Activated naive CD4-positive, alpha-beta T cell treated with anti-CD3 and anti-CD28 coated beads, Interleukin-2, amount 10 ng/mL, durations not matched to agents 7 days and 5 days (primary cell): ENCODE results near the gene CSNK1G1.
A peak's percentile ranks its signal among the peaks of the same experiment; 100 is the strongest.

Source experiments
- CTCF ChIA-PET: fragments of 350-600 bp; sonication (Branson Sonifier 250); formaldehyde crosslinking; loops from one replicate; lab custom pipeline; 2021; ENCODE audit warnings: antibody characterized with exemption; lab: Charles Lee
- DNase-seq: peaks from one replicate; pipeline ENCODE4 v3.0.0-alpha.2; 2020
- H3K27ac Mint-ChIP-seq: one replicate; pipeline ENCODE4 v1.8.0; 2021; ENCODE audit warnings: mild to moderate bottlenecking, moderate library complexity, mixed read lengths
- H3K27me3 Mint-ChIP-seq: one replicate; pipeline ENCODE4 v1.8.0; 2021; ENCODE audit warnings: mild to moderate bottlenecking, mixed read lengths
- H3K36me3 Mint-ChIP-seq: one replicate; pipeline ENCODE4 v1.8.0; 2021; ENCODE audit warnings: mixed read lengths
- H3K4me1 Mint-ChIP-seq: one replicate; pipeline ENCODE4 v1.8.0; 2021; ENCODE audit warnings: mixed read lengths
- H3K4me3 Mint-ChIP-seq: one replicate; pipeline ENCODE4 v1.8.0; 2021; ENCODE audit warnings: mild to moderate bottlenecking, moderate library complexity, mixed read lengths
- H3K9me3 Mint-ChIP-seq: one replicate; pipeline ENCODE4 v1.8.0; 2021; ENCODE audit warnings: mixed read lengths

The CSNK1G1 gene

DNA sequence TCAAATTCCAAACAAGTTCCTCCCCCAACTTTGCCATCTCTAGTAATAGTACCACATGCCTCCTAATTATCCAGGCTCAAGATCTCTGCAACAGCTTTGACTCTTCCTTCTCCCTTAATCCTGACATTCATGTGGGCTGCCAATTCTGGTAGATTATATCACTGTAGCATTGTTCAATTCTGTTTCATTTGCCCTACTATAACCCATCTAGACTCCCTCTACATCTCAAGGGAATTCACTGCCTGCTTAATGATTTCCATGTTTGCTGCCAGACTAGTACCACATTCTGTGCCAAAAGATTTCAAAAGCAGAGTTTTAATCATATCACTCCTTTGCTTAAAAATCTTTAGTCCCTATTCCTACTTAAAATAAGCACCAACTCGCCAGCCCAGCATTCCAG lies 158.5 kb downstream of the CSNK1G1 start:
- Mint-ChIP-seq H3K27me3 (no peaks in the 10 kb centered on the region), H3K4me3 (no peak overlapping the region), H3K27ac (no peak overlapping the region), H3K4me1 (no peaks in the 10 kb centered on the region), H3K36me3 (peaks cover 15% of the 10 kb centered on the region), H3K9me3 (no peaks in the 10 kb centered on the region)
- DNase-seq = no peak
- CTCF ChIA-PET = no interaction called here

GRCh38 chr15:64193971-64194370 lies 162.0 kb downstream of the CSNK1G1 start:
- Mint-ChIP-seq H3K27ac (no peak overlapping the region), H3K9me3 (no peaks in the 10 kb centered on the region), H3K4me3 (no peak overlapping the region), H3K4me1 (no peaks in the 10 kb centered on the region), H3K36me3 (peaks cover 17% of the 10 kb centered on the region), H3K27me3 (no peaks in the 10 kb centered on the region)
- DNase-seq = no peak
- CTCF ChIA-PET = interaction anchor here (0.7 to 1.2 kb wide), 2 partner anchors 29 to 533 kb away, joined by 3 read pairs; no protein-coding TSS in a partner anchor

DNA sequence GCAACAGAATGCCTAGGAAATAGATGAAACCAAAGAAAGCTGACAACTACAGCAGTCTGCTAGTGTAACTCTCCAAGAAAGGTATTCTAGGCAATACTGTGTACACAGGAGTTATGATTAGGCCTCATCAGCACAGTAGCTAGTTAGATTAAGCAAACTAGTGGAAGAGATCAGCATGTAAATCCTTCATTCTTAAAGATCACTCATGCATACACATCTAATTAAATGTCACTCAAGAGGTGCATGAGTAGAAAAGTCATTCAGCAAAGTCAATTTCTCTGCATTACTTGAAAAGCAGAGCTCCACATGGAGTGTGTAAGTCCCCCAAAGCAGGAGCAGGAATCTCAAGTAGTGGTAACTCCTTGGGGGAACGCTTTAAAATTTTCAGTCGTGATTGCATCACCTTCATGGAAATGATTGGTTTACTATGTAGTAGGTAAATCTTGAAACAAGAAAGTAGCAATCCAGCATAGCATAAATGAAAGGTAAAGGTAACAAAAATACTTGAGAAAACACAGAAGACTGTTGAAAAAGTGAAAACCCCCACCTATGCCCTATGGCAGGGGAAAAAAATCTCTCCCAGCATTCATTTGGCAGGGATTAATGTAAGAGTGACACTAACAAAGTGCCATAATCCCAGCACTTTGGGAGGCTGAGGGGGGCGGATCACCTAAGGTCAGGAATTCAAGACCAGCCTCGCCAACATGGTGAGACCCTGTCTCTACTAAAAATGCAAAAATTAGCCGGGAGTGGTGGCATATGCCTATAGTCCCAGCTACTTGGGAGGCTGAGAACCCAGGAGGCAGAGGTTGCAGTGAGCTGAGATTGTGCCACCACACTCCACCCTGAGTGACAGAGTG lies 163.8 kb downstream of the CSNK1G1 start:
- H3K36me3 Mint-ChIP-seq = peaks cover 22% of the 10 kb centered on the region
- H3K9me3 Mint-ChIP-seq = no peaks in the 10 kb centered on the region
- peaks cover 3% of the 10 kb centered on the region for H3K4me1 Mint-ChIP-seq
- H3K27me3 Mint-ChIP-seq = no peaks in the 10 kb centered on the region
- DNase-seq = no peak
- CTCF ChIA-PET = no interaction called here
- no peak overlapping the region for H3K27ac Mint-ChIP-seq
- no peak overlapping the region for H3K4me3 Mint-ChIP-seq

DNA sequence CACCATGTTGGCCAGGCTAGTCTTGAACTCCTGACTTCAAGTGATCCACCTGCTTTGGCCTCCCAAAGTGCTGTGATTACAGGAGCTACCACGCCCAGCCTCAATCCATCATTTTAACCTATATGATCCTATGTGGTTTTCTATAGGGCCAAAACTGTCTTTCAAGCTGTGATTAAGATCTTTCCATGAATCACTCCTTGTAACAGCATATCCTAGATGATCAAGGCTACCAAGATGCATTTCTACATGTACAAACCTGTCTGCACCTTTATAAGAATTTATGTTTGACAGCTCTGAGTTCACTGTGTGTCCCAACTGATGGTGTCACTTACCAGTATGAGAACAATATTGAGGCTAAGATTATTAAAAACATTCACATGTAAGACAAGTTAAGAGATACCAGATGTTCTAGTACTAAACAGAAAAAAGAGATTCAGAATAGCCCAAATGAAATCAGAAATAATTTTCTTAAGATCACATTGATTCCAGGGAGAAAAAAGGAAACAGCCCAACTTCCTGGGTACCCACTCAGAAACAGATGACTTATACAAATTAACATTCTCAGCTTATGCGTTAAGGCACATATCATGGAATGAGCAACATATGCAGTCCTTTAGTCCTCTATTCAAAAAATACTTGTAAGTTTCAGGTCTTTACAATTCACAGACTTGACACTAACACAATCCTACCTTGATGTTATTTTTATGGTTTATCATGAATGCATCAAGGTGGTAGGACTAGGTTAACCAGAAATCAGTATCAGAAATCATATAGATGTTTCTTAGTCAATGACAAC lies 168.4 kb downstream of the CSNK1G1 start:
- DNase-seq = no peak
- Mint-ChIP-seq H3K9me3 (no peaks in the 10 kb centered on the region), H3K4me1 (peaks cover 3% of the 10 kb centered on the region), H3K27ac (peak overlapping the region; percentile 75), H3K36me3 (peaks cover 19% of the 10 kb centered on the region), H3K27me3 (no peaks in the 10 kb centered on the region), H3K4me3 (no peak overlapping the region)
- CTCF ChIA-PET = interaction anchor here (0.6 to 0.8 kb wide), 2 partner anchors 12 to 482 kb away, joined by 3 read pairs; no protein-coding TSS in a partner anchor

GRCh38 chr15:64185146-64185911 lies 170.6 kb downstream of the CSNK1G1 start:
- Mint-ChIP-seq H3K36me3 (peaks cover 22% of the 10 kb centered on the region), H3K27ac (no peak overlapping the region), H3K9me3 (no peaks in the 10 kb centered on the region), H3K4me1 (peaks cover 3% of the 10 kb centered on the region), H3K27me3 (no peaks in the 10 kb centered on the region), H3K4me3 (no peak overlapping the region)
- CTCF ChIA-PET = no interaction called here
- no peak for DNase-seq

DNA sequence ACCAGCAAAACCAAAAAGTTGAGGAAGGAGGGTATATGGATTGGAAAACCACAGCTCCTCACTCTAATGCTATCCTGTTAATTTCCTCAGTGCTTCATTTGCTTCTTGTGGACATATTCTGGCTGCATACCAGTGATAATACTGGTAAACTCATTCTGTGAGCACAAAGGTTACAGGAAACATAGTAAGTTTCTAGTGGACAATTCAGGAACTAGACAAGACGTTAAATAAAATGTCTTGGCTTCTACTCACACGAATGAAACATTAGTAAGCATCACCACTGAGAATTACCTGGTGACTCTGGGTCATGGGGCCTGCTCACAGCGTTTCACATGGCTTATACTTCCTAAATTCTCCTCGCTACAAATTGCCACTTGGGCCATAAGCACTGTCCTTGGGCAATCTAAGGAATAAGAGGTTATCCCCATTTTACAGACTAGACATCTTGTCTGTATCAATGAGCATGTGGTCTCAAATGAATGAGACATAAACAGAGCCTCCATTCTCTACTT lies 173.1 kb downstream of the CSNK1G1 start:
- CTCF ChIA-PET = no interaction called here
- Mint-ChIP-seq H3K9me3 (no peaks in the 10 kb centered on the region), H3K27me3 (no peaks in the 10 kb centered on the region), H3K27ac (no peak overlapping the region), H3K36me3 (peaks cover 22% of the 10 kb centered on the region), H3K4me3 (no peak overlapping the region), H3K4me1 (no peaks in the 10 kb centered on the region)
- no peak for DNase-seq

GRCh38 chr15:64180235-64180824 lies 175.6 kb downstream of the CSNK1G1 start:
- Mint-ChIP-seq H3K27me3 (no peaks in the 10 kb centered on the region), H3K36me3 (peaks cover 26% of the 10 kb centered on the region), H3K9me3 (no peaks in the 10 kb centered on the region), H3K4me1 (no peaks in the 10 kb centered on the region), H3K4me3 (no peak overlapping the region), H3K27ac (no peak overlapping the region)
- CTCF ChIA-PET = no interaction called here
- no peak for DNase-seq

DNA sequence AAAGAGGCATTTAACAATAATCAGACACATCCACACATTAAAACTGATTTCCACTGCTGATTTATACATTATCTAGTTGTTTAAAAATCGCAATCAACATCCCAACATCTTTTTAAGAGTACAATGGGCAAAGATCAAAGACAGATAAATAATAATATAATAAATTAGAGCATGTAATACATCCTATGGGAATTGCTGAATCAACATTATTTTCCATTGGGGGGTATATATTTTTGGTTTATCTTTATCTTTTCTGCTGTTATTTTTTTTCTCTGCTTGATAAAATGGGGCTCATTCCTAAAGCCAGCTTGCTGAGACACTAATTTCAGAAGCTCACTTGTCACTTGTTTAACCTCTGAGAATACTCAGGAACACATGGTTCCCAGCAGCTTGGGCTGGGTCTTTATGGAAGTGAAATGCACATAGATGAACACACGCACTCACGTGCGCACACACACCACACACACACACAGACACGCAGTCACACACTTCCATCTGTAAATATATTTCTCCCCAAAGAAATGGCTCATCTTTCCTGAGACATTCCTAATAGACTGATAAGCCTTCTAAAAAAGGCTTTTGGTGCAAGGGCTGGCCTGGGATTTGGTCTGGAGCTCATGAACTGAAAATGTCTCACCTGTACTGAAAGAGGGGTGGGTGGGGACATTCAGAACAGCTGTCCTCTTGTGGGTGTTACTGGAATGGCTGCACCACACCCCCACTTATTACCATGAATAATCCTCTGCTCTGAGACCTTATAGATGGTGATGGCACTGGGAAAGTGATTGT lies 189.7 kb downstream of the CSNK1G1 start:
- H3K9me3 Mint-ChIP-seq = no peaks in the 10 kb centered on the region
- H3K27me3 Mint-ChIP-seq = no peaks in the 10 kb centered on the region
- CTCF ChIA-PET = no interaction called here
- no peak for DNase-seq
- peak overlapping the region; percentile 6 for H3K27ac Mint-ChIP-seq
- H3K4me1 Mint-ChIP-seq = peaks cover 32% of the 10 kb centered on the region
- peaks cover 26% of the 10 kb centered on the region for H3K36me3 Mint-ChIP-seq
- no peak overlapping the region for H3K4me3 Mint-ChIP-seq

DNA sequence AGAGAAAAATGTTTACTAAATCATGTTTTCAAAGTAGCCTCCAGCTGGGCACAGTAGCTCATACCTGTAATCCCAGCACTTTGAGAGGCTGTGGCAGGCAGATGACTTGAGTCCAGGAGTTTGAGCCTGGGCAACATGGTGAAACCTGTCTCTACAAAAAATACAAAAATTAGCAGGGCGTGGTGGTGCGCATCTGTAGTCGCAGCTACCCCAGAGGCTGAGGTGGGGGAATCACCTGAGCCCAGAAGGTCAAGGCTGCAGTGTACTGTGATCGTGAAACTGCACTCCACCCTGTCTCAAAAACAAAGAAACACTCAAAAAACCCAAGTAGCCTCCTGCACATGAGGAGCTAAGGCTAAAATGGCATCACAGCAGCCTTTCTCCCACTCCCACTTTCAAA lies 191.5 kb downstream of the CSNK1G1 start:
- H3K27me3 Mint-ChIP-seq = no peaks in the 10 kb centered on the region
- H3K4me3 Mint-ChIP-seq = peak overlapping the region; percentile 33
- CTCF ChIA-PET = interaction anchor here (0.7 to 0.9 kb wide), 3 partner anchors 25 to 563 kb away, joined by 3 read pairs; no protein-coding TSS in a partner anchor
- H3K9me3 Mint-ChIP-seq = no peaks in the 10 kb centered on the region
- peak overlapping the region; percentile 58 for H3K27ac Mint-ChIP-seq
- DNase-seq = no peak
- H3K4me1 Mint-ChIP-seq = peaks cover 41% of the 10 kb centered on the region
- H3K36me3 Mint-ChIP-seq = peaks cover 27% of the 10 kb centered on the region

DNA sequence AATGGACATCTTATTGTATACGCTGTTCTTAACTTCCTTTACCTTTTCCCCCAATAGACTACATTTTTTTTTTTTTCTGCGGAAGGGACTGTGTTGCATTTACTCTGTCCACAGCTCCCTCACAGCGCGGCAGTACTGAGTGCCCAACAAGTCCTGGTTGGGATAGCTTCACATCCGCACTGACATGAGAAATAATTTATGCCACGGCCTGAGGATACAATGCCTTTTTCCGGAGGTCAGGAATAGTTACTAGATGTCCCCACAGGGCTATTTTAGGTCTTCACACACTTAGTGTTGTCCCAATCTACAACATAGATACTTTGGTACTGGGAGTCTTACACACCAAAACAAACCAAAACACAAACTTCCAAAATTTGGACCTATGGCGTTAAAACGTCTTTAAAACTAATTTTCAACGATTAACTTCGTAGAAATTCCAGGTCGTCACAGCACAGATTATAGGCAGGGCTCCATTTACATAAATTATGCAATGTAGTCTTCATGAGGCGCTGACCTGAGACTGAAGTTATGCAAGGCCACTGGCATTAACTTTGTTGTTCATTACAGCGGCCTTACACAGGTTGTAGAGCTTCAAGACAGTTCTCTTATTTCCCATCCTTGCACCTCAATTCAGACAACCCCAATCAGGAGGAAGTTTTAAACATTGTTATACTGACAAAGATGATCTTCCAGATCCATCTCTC lies 192.2 kb downstream of the CSNK1G1 start:
- H3K27me3 Mint-ChIP-seq = no peaks in the 10 kb centered on the region
- peaks cover 44% of the 10 kb centered on the region for H3K4me1 Mint-ChIP-seq
- CTCF ChIA-PET = interaction anchor here (0.7 to 3.4 kb wide), 5 partner anchors 11 to 564 kb away, joined by 3 to 28 read pairs (median 3); partner anchors contain the start of gene SNX22
- peak overlapping the region; percentile 83 for H3K4me3 Mint-ChIP-seq
- peaks cover 33% of the 10 kb centered on the region for H3K36me3 Mint-ChIP-seq
- DNase-seq = peak; percentile 40
- H3K27ac Mint-ChIP-seq = peak overlapping the region; percentile 97
- H3K9me3 Mint-ChIP-seq = no peaks in the 10 kb centered on the region

- Mint-ChIP-seq H3K4me1 (peaks cover 49% of the 10 kb centered on the region), H3K27ac (peak within 1 kb of the TSS; percentile 97), H3K27me3 (no peaks in the 10 kb centered on the region), H3K36me3 (peaks cover 40% of the 10 kb centered on the region), H3K9me3 (no peaks in the 10 kb centered on the region), H3K4me3 (peak within 1 kb of the TSS; percentile 89)
- CTCF ChIA-PET = interaction anchor here (0.7 to 3.4 kb wide), 3 partner anchors 10 to 423 kb away, joined by 3 to 28 read pairs (median 3); partner anchors contain the start of gene SNX22
- DNase-seq = peak; percentile 98
Observed at GRCh38 chr15:64162869-64163658, 192.9 kb downstream of the CSNK1G1 start, which contains the start of gene PPIB. TSS of gene PPIB (minus strand) at chr15:64163022. CDS start at chr15:64162986, 36 bp downstream.
